MM.1S (cell line): ENCODE data around the gene CRY2.

ENCODE experiments used
- DNase-seq: peaks from one replicate; pipeline ENCODE4 v3.0.0-alpha.2; 2015
- H2AFZ ChIP-seq: fragments of 300-600 bp; sonication (generic); 2 replicates; pipeline ENCODE4 v1.6.0; 2016; ENCODE audit warnings: antibody characterized with exemption, low read length
- H3F3A ChIP-seq: fragments of 300-600 bp; sonication (generic); 2 replicates; pipeline ENCODE4 v1.6.1; 2016; ENCODE audit warnings: mild to moderate bottlenecking, antibody characterized with exemption, low read length, moderate library complexity, mixed read lengths; ENCODE audit not compliant: insufficient read depth
- H3K27ac ChIP-seq: fragments of 300-600 bp; sonication (generic); 2 replicates; pipeline ENCODE4 v1.5.1; 2016; ENCODE audit warnings: mild to moderate bottlenecking, low read length
- H3K27me3 ChIP-seq: fragments of 300-600 bp; sonication (generic); replicated peaks from 2 replicates; pipeline ENCODE4 v1.6.0; 2016; ENCODE audit warnings: low read length; ENCODE audit not compliant: insufficient read depth
- H3K36me3 ChIP-seq: fragments of 300-600 bp; sonication (generic); replicated peaks from 2 replicates; pipeline ENCODE4 v1.6.1; 2016; ENCODE audit warnings: mild to moderate bottlenecking, low read length, mixed read lengths; ENCODE audit not compliant: insufficient read depth
- H3K4me1 ChIP-seq: fragments of 300-600 bp; sonication (generic); 2 replicates; pipeline ENCODE4 v1.6.1; 2016; ENCODE audit warnings: low read length, mixed read lengths
- H3K4me2 ChIP-seq: fragments of 300-600 bp; sonication (generic); 2 replicates; pipeline ENCODE4 v1.6.0; 2016; ENCODE audit warnings: low read depth, low read length
- H3K4me3 ChIP-seq: fragments of 300-600 bp; sonication (generic); 2 replicates; pipeline ENCODE4 v1.5.1; 2016; ENCODE audit warnings: low read length, mixed read lengths
- H3K79me2 ChIP-seq: fragments of 300-600 bp; sonication (generic); 2 replicates; pipeline ENCODE4 v1.6.1; 2016; ENCODE audit warnings: mixed run types, low read length, mixed read lengths
- H3K9ac ChIP-seq: fragments of 300-600 bp; sonication (generic); 2 replicates; pipeline ENCODE4 v1.6.1; 2016; ENCODE audit warnings: low read length, mixed read lengths
- H3K9me2 ChIP-seq: fragments of 300-600 bp; sonication (generic); replicated peaks from 2 replicates; pipeline ENCODE4 v1.6.1; 2016; ENCODE audit warnings: mild to moderate bottlenecking, low read length, mixed read lengths; ENCODE audit not compliant: insufficient read depth
- H3K9me3 ChIP-seq: fragments of 300-600 bp; sonication (generic); replicated peaks from 2 replicates; pipeline ENCODE4 v1.6.1; 2016; ENCODE audit warnings: mild to moderate bottlenecking, low read length, mixed read lengths; ENCODE audit not compliant: insufficient read depth
- H4K20me1 ChIP-seq: fragments of 300-600 bp; sonication (generic); 2 replicates; pipeline ENCODE4 v1.6.1; 2016; ENCODE audit warnings: mild to moderate bottlenecking, low read length, moderate library complexity, mixed read lengths; ENCODE audit not compliant: insufficient read depth
- EZH2 ChIP-seq: fragments of 300-600 bp; sonication (generic); optimal IDR thresholded peaks from 2 replicates; pipeline ENCODE3; 2017; ENCODE audit warnings: low read depth, mild to moderate bottlenecking, antibody characterized with exemption, low read length, mixed read lengths
- EZH2phosphoT487 ChIP-seq: fragments of 300-600 bp; sonication (generic); IDR thresholded peaks from 2 replicates; pipeline ENCODE4 v1.6.1; 2018; ENCODE audit warnings: antibody characterized with exemption, low read length
- TF ChIP-seq, protein P1 (sequence below): fragments of 300-600 bp; sonication (generic); IDR thresholded peaks from 2 replicates; pipeline ENCODE4 v1.5.1; 2016; ENCODE audit warnings: antibody characterized with exemption, low read length, mixed read lengths

The CRY2 gene

DNA sequence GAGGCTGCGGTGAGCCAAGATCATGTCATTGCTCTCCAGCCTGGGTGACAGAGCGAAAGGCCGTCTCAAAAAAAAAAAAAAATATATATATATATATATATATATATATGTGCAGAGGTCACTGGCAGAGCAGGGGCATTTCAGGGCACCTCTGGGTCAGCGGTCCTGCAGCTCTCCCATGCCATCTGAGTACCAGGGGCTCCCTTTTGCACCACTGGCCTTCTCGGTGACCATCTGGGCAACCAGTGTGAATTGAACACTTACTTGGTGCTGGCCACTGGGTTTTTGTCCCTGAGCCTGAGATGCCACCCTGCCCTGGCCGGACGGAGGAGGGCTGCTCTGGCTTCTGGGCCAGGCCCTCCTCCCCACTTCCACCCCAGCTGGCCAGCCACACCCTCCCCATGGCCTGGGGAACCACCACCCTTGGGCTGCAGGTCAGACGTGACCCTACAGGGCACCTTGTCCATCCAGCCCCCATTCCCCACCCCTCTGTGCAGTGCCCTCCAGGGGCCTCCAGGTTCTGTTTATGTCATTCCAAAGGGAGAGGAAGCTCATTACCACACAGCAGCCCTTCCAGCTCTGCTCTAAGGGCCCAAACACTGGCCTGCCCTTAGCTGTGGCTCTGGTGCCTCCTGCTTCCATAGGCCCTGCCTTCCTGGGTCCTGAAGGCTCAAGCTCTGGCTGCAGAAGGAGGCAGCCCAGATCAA is 48.4 kb downstream of the CRY2 start:
- no peak for DNase-seq
- Histone ChIP-seq H3K9ac (no peak overlapping the region), H3K36me3 (no peaks in the 10 kb centered on the region), H4K20me1 (no peaks in the 10 kb centered on the region), H3K4me1 (no peaks in the 10 kb centered on the region), H3K27ac (no peak overlapping the region), H3K4me2 (no peak overlapping the region), H3K27me3 (peaks cover 38% of the 10 kb centered on the region), H3F3A (no peaks in the 10 kb centered on the region), H3K9me2 (no peaks in the 10 kb centered on the region), H3K79me2 (no peaks in the 10 kb centered on the region), H2AFZ (no peak overlapping the region), H3K4me3 (no peak overlapping the region), H3K9me3 (no peaks in the 10 kb centered on the region)
- TF ChIP-seq, protein P1, sequence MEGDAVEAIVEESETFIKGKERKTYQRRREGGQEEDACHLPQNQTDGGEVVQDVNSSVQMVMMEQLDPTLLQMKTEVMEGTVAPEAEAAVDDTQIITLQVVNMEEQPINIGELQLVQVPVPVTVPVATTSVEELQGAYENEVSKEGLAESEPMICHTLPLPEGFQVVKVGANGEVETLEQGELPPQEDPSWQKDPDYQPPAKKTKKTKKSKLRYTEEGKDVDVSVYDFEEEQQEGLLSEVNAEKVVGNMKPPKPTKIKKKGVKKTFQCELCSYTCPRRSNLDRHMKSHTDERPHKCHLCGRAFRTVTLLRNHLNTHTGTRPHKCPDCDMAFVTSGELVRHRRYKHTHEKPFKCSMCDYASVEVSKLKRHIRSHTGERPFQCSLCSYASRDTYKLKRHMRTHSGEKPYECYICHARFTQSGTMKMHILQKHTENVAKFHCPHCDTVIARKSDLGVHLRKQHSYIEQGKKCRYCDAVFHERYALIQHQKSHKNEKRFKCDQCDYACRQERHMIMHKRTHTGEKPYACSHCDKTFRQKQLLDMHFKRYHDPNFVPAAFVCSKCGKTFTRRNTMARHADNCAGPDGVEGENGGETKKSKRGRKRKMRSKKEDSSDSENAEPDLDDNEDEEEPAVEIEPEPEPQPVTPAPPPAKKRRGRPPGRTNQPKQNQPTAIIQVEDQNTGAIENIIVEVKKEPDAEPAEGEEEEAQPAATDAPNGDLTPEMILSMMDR, result no peak
- TF ChIP-seq EZH2 (no peak), EZH2phosphoT487 (no peak)

GRCh38 chr11:45896422-45896984 is 49.2 kb downstream of the CRY2 start:
- TF ChIP-seq, protein P1, result no peak
- TF ChIP-seq EZH2phosphoT487, result no peak
- TF ChIP-seq EZH2, result no peak
- Histone ChIP-seq H3K27ac (no peak overlapping the region), H3K9ac (no peak overlapping the region), H3K9me3 (no peaks in the 10 kb centered on the region), H3K4me3 (no peak overlapping the region), H3K36me3 (no peaks in the 10 kb centered on the region), H3K4me2 (no peak overlapping the region), H2AFZ (no peak overlapping the region), H4K20me1 (no peaks in the 10 kb centered on the region), H3F3A (no peaks in the 10 kb centered on the region), H3K4me1 (no peaks in the 10 kb centered on the region), H3K27me3 (peaks cover 45% of the 10 kb centered on the region), H3K9me2 (no peaks in the 10 kb centered on the region), H3K79me2 (no peaks in the 10 kb centered on the region)
- DNase-seq, result no peak

DNA sequence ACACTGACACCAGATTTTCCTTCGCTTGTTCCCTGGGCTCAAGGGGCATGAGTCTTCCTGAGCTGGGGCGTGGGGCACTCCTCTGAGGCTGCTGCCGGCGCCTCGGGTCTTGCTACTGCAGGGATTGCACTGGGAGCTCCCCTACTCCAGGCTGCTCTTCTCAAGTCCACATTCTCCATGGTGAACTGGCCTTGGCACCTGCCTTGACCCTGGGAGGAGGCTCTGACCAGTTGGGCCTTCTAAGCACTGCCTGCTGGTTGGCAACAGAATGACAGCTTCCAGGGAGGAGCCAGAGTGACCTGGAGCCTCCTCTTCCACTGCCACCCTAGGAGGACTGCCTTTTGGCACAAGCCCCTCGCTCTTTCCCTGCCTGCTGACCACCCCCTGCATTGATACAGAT is 50.3 kb downstream of the CRY2 start:
- Histone ChIP-seq H3K79me2 (no peaks in the 10 kb centered on the region), H3K4me1 (no peaks in the 10 kb centered on the region), H3K9ac (no peak overlapping the region), H3K9me2 (no peaks in the 10 kb centered on the region), H3K4me2 (no peak overlapping the region), H3F3A (no peaks in the 10 kb centered on the region), H3K9me3 (no peaks in the 10 kb centered on the region), H2AFZ (no peak overlapping the region), H4K20me1 (no peaks in the 10 kb centered on the region), H3K27me3 (peaks cover 54% of the 10 kb centered on the region), H3K4me3 (no peak overlapping the region), H3K27ac (no peak overlapping the region), H3K36me3 (no peaks in the 10 kb centered on the region)
- DNase-seq, result no peak
- TF ChIP-seq, protein P1, result no peak
- TF ChIP-seq EZH2 (no peak), EZH2phosphoT487 (no peak)
